DOHH2 (cell line): ENCODE measurements around the gene ATF7IP2.

Experiments
- EZH2phosphoT487 ChIP-seq: fragments of 200-600 bp; sonication (generic); IDR thresholded peaks from 2 replicates; pipeline ENCODE4 v1.6.1; 2017; ENCODE audit warnings: borderline replicate concordance, mild to moderate bottlenecking, antibody characterized with exemption, low read length, moderate library complexity, mixed read lengths
- TF ChIP-seq, protein P1 (sequence below): fragments of 200-600 bp; sonication (generic); IDR thresholded peaks from one replicate; pipeline ENCODE4 v1.5.1; 2014; ENCODE audit warnings: antibody characterized with exemption, mild to moderate bottlenecking, low read depth, low read length; ENCODE audit not compliant: poor library complexity, severe bottlenecking

DNA sequence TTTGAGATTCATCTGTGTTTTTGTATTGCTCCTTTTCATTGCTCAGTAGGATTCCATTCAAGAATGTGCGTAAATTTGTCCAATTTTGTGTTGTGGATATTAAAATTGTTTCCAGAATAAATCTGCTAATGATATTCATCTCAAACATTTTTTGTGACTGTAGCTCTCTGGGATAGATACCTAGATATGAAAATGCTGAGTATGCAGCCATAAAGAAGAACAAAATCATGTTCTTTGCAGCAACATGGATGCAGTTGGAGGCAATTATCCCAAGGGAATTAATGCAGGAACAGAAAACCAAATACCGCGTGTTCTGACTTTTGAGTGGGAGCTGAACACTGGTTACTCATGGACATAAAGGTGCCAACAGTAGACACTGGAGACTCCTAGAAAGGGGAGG lies 40.2 kb upstream of the ATF7IP2 start:
- TF ChIP-seq, protein P1, sequence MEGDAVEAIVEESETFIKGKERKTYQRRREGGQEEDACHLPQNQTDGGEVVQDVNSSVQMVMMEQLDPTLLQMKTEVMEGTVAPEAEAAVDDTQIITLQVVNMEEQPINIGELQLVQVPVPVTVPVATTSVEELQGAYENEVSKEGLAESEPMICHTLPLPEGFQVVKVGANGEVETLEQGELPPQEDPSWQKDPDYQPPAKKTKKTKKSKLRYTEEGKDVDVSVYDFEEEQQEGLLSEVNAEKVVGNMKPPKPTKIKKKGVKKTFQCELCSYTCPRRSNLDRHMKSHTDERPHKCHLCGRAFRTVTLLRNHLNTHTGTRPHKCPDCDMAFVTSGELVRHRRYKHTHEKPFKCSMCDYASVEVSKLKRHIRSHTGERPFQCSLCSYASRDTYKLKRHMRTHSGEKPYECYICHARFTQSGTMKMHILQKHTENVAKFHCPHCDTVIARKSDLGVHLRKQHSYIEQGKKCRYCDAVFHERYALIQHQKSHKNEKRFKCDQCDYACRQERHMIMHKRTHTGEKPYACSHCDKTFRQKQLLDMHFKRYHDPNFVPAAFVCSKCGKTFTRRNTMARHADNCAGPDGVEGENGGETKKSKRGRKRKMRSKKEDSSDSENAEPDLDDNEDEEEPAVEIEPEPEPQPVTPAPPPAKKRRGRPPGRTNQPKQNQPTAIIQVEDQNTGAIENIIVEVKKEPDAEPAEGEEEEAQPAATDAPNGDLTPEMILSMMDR = no peak
- no peak for TF ChIP-seq EZH2phosphoT487
